ENCODE results near the gene MAGI3. TPM values are rescaled to one million over a fixed set of nuclear protein-coding genes. Genes with fewer than 3 reads are reported as not detected.

The MAGI3 gene
- total RNA-seq, 1 donor from 2014 or later, result 15.9 TPM

- DNase-seq (ENCODE audit: low spot score) (no peak), ATAC-seq (no peak)
- intact Hi-C loops (cut with DNase I), result no loop called here
Observed at GRCh38 chr1:113666126-113666525, 275.8 kb downstream of the MAGI3 start.

GRCh38 chr1:113669988-113670387 is 279.7 kb downstream of the MAGI3 start:
- ATAC-seq, result no peak
- no peak for DNase-seq (ENCODE audit: low spot score)
- intact Hi-C loops (cut with DNase I), result loop anchor here (10.0 kb wide), 1 partner anchor 525 kb away; no protein-coding TSS in a partner anchor

- intact Hi-C loops (cut with DNase I), result loop anchor here (10.0 kb wide), 1 partner anchor 526 kb away; no protein-coding TSS in a partner anchor
- no peak for ATAC-seq
- DNase-seq (ENCODE audit: low spot score), result no peak
Observed at GRCh38 chr1:113670650-113671049, 280.3 kb downstream of the MAGI3 start.

GRCh38 chr1:113672491-113672890 is 282.2 kb downstream of the MAGI3 start:
- intact Hi-C loops (cut with DNase I), result loop anchor here (10.0 kb wide), 1 partner anchor 528 kb away; no protein-coding TSS in a partner anchor
- ATAC-seq (no peak), DNase-seq (ENCODE audit: low spot score) (no peak)

GRCh38 chr1:113674591-113674990 is 284.3 kb downstream of the MAGI3 start:
- intact Hi-C loops (cut with DNase I), result loop anchor here (10.0 kb wide), 1 partner anchor 530 kb away; no protein-coding TSS in a partner anchor
- ATAC-seq (no peak), DNase-seq (ENCODE audit: low spot score) (no peak)

- intact Hi-C loops (cut with DNase I), result loop anchor here (10.0 kb wide), 1 partner anchor 531 kb away; no protein-coding TSS in a partner anchor
Observed at GRCh38 chr1:113675302-113675701, 285.0 kb downstream of the MAGI3 start.

GRCh38 chr1:113676524-113676923 is 286.2 kb downstream of the MAGI3 start:
- intact Hi-C loops (cut with DNase I), result loop anchor here (10.0 kb wide), 1 partner anchor 532 kb away; no protein-coding TSS in a partner anchor
- DNase-seq (ENCODE audit: low spot score) (no peak), ATAC-seq (no peak)

More at GRCh38 chr1:113675302-113675701, 285.0 kb downstream of the MAGI3 start:
- DNase-seq (ENCODE audit: low spot score) (no peak), ATAC-seq (no peak)

GRCh38 chr1:113677250-113678158 is 287.2 kb downstream of the MAGI3 start:
- DNase-seq (ENCODE audit: low spot score) (no peak), ATAC-seq (peak; percentile 74)

GRCh38 chr1:113678159-113678469 is 287.8 kb downstream of the MAGI3 start:
- intact Hi-C loops (cut with DNase I), result loop anchor here (10.0 kb wide), 1 partner anchor 533 kb away; no protein-coding TSS in a partner anchor
- no peak for ATAC-seq
- DNase-seq (ENCODE audit: low spot score), result no peak

More at GRCh38 chr1:113677250-113678158, 287.2 kb downstream of the MAGI3 start:
- intact Hi-C loops (cut with DNase I), result loop anchor here (10.0 kb wide), 1 partner anchor 533 kb away; no protein-coding TSS in a partner anchor

GRCh38 chr1:113681596-113682337 is 291.5 kb downstream of the MAGI3 start:
- no peak for ATAC-seq
- intact Hi-C loops (cut with DNase I), result no loop called here
- DNase-seq (ENCODE audit: low spot score), result no peak

- ATAC-seq, result peak; percentile 82
- no peak for DNase-seq (ENCODE audit: low spot score)
- intact Hi-C loops (cut with DNase I), result no loop called here
Observed at GRCh38 chr1:113683384-113684152, 293.3 kb downstream of the MAGI3 start.

- peak; percentile 91 for ATAC-seq
- intact Hi-C loops (cut with DNase I), result no loop called here
- peak; percentile 78 for DNase-seq (ENCODE audit: low spot score)
Observed at GRCh38 chr1:113684153-113684541, 293.8 kb downstream of the MAGI3 start.

- DNase-seq (ENCODE audit: low spot score), result no peak
- no peak for ATAC-seq
- intact Hi-C loops (cut with DNase I), result no loop called here
Observed at GRCh38 chr1:113686891-113687618, 296.7 kb downstream of the MAGI3 start.

GRCh38 chr1:113691184-113691583 is 300.9 kb downstream of the MAGI3 start:
- no peak for ATAC-seq
- no peak for DNase-seq (ENCODE audit: low spot score)
- intact Hi-C loops (cut with DNase I), result loop anchor here (5.0 kb wide), 1 partner anchor 449 kb away; no protein-coding TSS in a partner anchor

- DNase-seq (ENCODE audit: low spot score) (no peak), ATAC-seq (no peak)
- intact Hi-C loops (cut with DNase I), result loop anchor here (5.0 kb wide), 1 partner anchor 450 kb away; no protein-coding TSS in a partner anchor
Observed at GRCh38 chr1:113692342-113692741, 302.0 kb downstream of the MAGI3 start.

- ATAC-seq, result no peak
- DNase-seq (ENCODE audit: low spot score), result no peak
- intact Hi-C loops (cut with DNase I), result loop anchor here (5.0 kb wide), 1 partner anchor 451 kb away; no protein-coding TSS in a partner anchor
Observed at GRCh38 chr1:113692824-113693431, 302.6 kb downstream of the MAGI3 start.

GRCh38 chr1:113694910-113695309 is 304.6 kb downstream of the MAGI3 start:
- intact Hi-C loops (cut with DNase I), result loop anchor here (5.0 kb wide), 1 partner anchor 453 kb away; no protein-coding TSS in a partner anchor
- ATAC-seq (no peak), DNase-seq (ENCODE audit: low spot score) (no peak)

Data from sciatic nerve (tissue), 2 donors.